ENCODE measurements around the gene NKD1.

- TF ChIP-seq CTCF (IDR thresholded peaks at IDR 0.05) (no peak), POLR2AphosphoS5 (IDR thresholded peaks at IDR 0.05) (no peak)
Measured at GRCh38 chr16:50678531-50678930, 130.3 kb downstream of the NKD1 start.
